K562 (cell line): ENCODE data around the gene CHRNG. TPM values are rescaled to one million over a fixed set of nuclear protein-coding genes. Genes with fewer than 3 reads are reported as not detected.

ENCODE experiments used
- ATAC-seq: fragments of 200-7000 bp; cut with Tn5 transposase; 3 replicates; pipeline ENCODE4 v1.9.1; 2020; ENCODE audit warnings: moderate library complexity
- BruUV-seq: library from RNA; stranded (reverse); fragments of 400-500 nt; replicated peaks from 2 replicates; lab custom pipeline; 2021; lab: Mats Ljungman, UMichigan
- CTCF ChIA-PET: fragments of 300-600 bp; formaldehyde crosslinking; extraction: SDS; loops from one replicate; lab custom pipeline; 2021; ENCODE audit warnings: low intra/inter-chr PET ratio; lab: Yijun Ruan, JAX
- POLR2A ChIA-PET: fragments of 300-600, 350-650 bp; sonication (Branson Sonifier 250); formaldehyde crosslinking; extraction: SDS; loops from one replicate; lab custom pipeline; 2021; ENCODE audit warnings: antibody characterized with exemption, inconsistent platforms; lab: Yijun Ruan, JAX
- DNase-seq, 4 experiments: peaks; one replicate each; pipeline versions ENCODE4 v3.0.0 to v3.0.0-alpha.2; 2011 to 2018; ENCODE audit warnings: low spot score in 3 of 4, mixed read lengths in 3 of 4; ENCODE audit errors: extremely low read depth in 1 of 4
- FAIRE-seq: peaks from 2 replicates; lab custom pipeline; 2011; peaks lifted over from hg19 to GRCh38; lab: Jason Lieb, UNC
- H2AFZ ChIP-seq: 2 replicates; pipeline ENCODE4 v1.6.0; 2011; ENCODE audit warnings: low read depth, low read length, control low read depth, inconsistent platforms
- H3K27ac ChIP-seq: fragments of 200-600 bp; 3 replicates; pipeline ENCODE4 v1.8.0; 2011; ENCODE audit warnings: low read depth, mild to moderate bottlenecking, control low read depth, inconsistent platforms, low read length, moderate library complexity, mixed read lengths; ENCODE audit errors: extremely low read depth
- H3K27me3 ChIP-seq, 2 experiments: fragments of 300-600 bp in 1 of 2; 2 replicates in 1 of 2; 3 replicates in 1 of 2; pipeline versions ENCODE4 v1.6.0 to v1.8.0; 2011; ENCODE audit warnings: inconsistent platforms in 2 of 2, low read length in 2 of 2, mild to moderate bottlenecking in 1 of 2, mixed read lengths in 1 of 2, moderate library complexity in 1 of 2; ENCODE audit not compliant: control insufficient read depth in 2 of 2, insufficient read depth in 2 of 2
- H3K36me3 ChIP-seq: fragments of 300-600 bp; 3 replicates; pipeline ENCODE4 v1.8.0; 2011; ENCODE audit warnings: mild to moderate bottlenecking, low read length, inconsistent platforms; ENCODE audit not compliant: control insufficient read depth, insufficient read depth
- H3K4me1 ChIP-seq, 2 experiments: fragments of 200-600 bp in 1 of 2; replicated peaks in 1 of 2; 2 replicates in 1 of 2; 3 replicates in 1 of 2; pipeline versions ENCODE4 v1.5.1 to v1.8.0; 2011; ENCODE audit warnings: inconsistent platforms in 2 of 2, low read length in 2 of 2, mild to moderate bottlenecking in 1 of 2, mixed read lengths in 1 of 2, moderate library complexity in 1 of 2; ENCODE audit not compliant: control insufficient read depth in 2 of 2, insufficient read depth in 2 of 2
- H3K4me2 ChIP-seq: 2 replicates; pipeline ENCODE4 v1.6.1; 2011; ENCODE audit warnings: low read length, control low read depth, inconsistent platforms, mixed read lengths; ENCODE audit not compliant: insufficient read depth
- H3K4me3 ChIP-seq: fragments of 200-600 bp; sonication (generic), shearing (Covaris generic); 2 replicates; pipeline ENCODE4 v1.5.1; 2016; ENCODE audit warnings: control low read depth, inconsistent platforms
- H3K79me2 ChIP-seq: fragments of 200-600 bp; 3 replicates; pipeline ENCODE4 v1.8.0; 2011; ENCODE audit warnings: low read length, inconsistent platforms; ENCODE audit not compliant: control insufficient read depth, insufficient read depth
- H3K9ac ChIP-seq, 2 experiments: 2 replicates each; pipeline versions ENCODE4 v1.6.0 to v1.6.1; 2011; ENCODE audit warnings: low read depth in 2 of 2, low read length in 2 of 2, control low read depth in 1 of 2, inconsistent platforms in 1 of 2, mild to moderate bottlenecking in 1 of 2, mixed read lengths in 1 of 2; ENCODE audit not compliant: insufficient read depth in 1 of 2
- H3K9me1 ChIP-seq: one replicate; pipeline ENCODE4 v1.6.0; 2011; ENCODE audit warnings: inconsistent platforms, mild to moderate bottlenecking, low read length, moderate library complexity; ENCODE audit not compliant: control insufficient read depth, insufficient read depth
- H3K9me3 ChIP-seq: replicated peaks from 2 replicates; pipeline ENCODE4 v1.5.1; 2011; ENCODE audit warnings: low read depth, low read length, inconsistent platforms; ENCODE audit not compliant: control insufficient read depth, insufficient read depth
- H4K20me1 ChIP-seq: replicated peaks from 2 replicates; pipeline ENCODE4 v1.6.1; 2011; ENCODE audit warnings: low read length, inconsistent platforms, mixed read lengths; ENCODE audit not compliant: control insufficient read depth, insufficient read depth
- CBX3 ChIP-seq, 2 experiments: IDR thresholded peaks; 1 replicate in 1 of 2; 2 replicates in 1 of 2; pipeline ENCODE4 v1.6.1; 2012; ENCODE audit warnings: inconsistent platforms in 2 of 2, low read length in 2 of 2, borderline replicate concordance in 1 of 2, control low read depth in 1 of 2
- DPF2 ChIP-seq: fragments of 450-650 bp; IDR thresholded peaks from 2 replicates; pipeline ENCODE4 v1.6.1; 2016
- PURB ChIP-seq: sonication (generic); formaldehyde crosslinking; IDR thresholded peaks from 2 replicates; pipeline ENCODE4 v1.9.0; 2021; ENCODE audit warnings: low read depth, mild to moderate bottlenecking, missing genetic modification reagents
- RBM17 ChIP-seq: fragments of 200-400 bp; formaldehyde crosslinking; IDR thresholded peaks from 2 replicates; pipeline ENCODE4 v1.6.1; 2017; ENCODE audit warnings: low read depth, mild to moderate bottlenecking, low read length, borderline replicate concordance
- SRSF3 ChIP-seq: fragments of 200-400 bp; formaldehyde crosslinking; IDR thresholded peaks from 2 replicates; pipeline ENCODE4 v1.6.1; 2016; ENCODE audit warnings: mild to moderate bottlenecking, low read length, moderate library complexity; ENCODE audit not compliant: insufficient read depth
- SRSF9 ChIP-seq: fragments of 200-400 bp; formaldehyde crosslinking; IDR thresholded peaks from 2 replicates; pipeline ENCODE4 v1.6.1; 2017; ENCODE audit warnings: low read depth, low read length, borderline replicate concordance
- TAF7 ChIP-seq: fragments of 450-650 bp; IDR thresholded peaks from 2 replicates; pipeline ENCODE4 v1.6.1; 2016; ENCODE audit warnings: missing genetic modification characterization, missing compliant biosample characterization
- U2AF2 ChIP-seq: fragments of 200-400 bp; formaldehyde crosslinking; optimal IDR thresholded peaks from 2 replicates; pipeline ENCODE3; 2017; ENCODE audit warnings: low read depth, mild to moderate bottlenecking, low read length
- XRCC4 ChIP-seq: IDR thresholded peaks from one replicate; pipeline ENCODE4 v1.6.1; 2011; ENCODE audit not compliant: insufficient read depth, insufficient read length; ENCODE audit errors: extremely low read depth
- ZEB2 ChIP-seq: fragments of 450-650 bp; IDR thresholded peaks from 2 replicates; pipeline ENCODE4 v1.6.1; 2016
- ZNF780A ChIP-seq: fragments of 250-450 bp; sonication (Bioruptor Pico); IDR thresholded peaks from 2 replicates; pipeline ENCODE4 v1.5.0; 2021; ENCODE audit warnings: mild to moderate bottlenecking
- WGBS: fragments of 100-300 bp; shearing (Covaris generic); methylation state at CpG from one replicate; pipeline ENCODE4 v1.1.6; 2016; ENCODE audit warnings: low coverage, mixed read lengths; ENCODE audit not compliant: insufficient coverage; ENCODE audit errors: missing lambda C conversion rate; 5-methylcytosine and 5-hydroxymethylcytosine counted together
- in situ Hi-C: fragments of 300-500 bp; cut with MboI; formaldehyde crosslinking; loops from 4 replicates; pipeline ENCODE4 v1.15.0; 2018; ENCODE audit warnings: inconsistent platforms, mixed read lengths
- intact Hi-C: fragments of 100-400 bp; cut with micrococcal nuclease; formaldehyde crosslinking; loops from 2 replicates; pipeline ENCODE4 v1.14.2; 2022
- polyA plus RNA-seq, 8 experiments: library from polyadenylated mRNA; depleted of rRNA in 4 of 8; stranded (reverse) in 5 of 8; unstranded in 3 of 8; fragments of >200 nt; fragmentation: Nextera tagmentation in 2 of 8; fragmentation: Illumina TruSeq in 1 of 8; extraction: Ambion mirVana in 2 of 8; extraction: Trizol in 1 of 8; gene quantifications; 2 replicates each; pipeline versions ENCODE4 v1.2.1 to v1.2.3, GENCODE V29; 2011 to 2014; ENCODE audit warnings: inconsistent platforms in 1 of 8, missing spikeins in 1 of 8
- total RNA-seq, 7 experiments: library from RNA; depleted of rRNA in 6 of 7; stranded (reverse); fragments of >200 nt in 6 of 7; fragmentation: Illumina TruSeq in 2 of 7; extraction: Trizol in 2 of 7; gene quantifications; 2 replicates each; pipeline versions ENCODE4 v1.2.1 to v1.2.3, GENCODE V29; 2011 to 2021; ENCODE audit warnings: low replicate concordance in 1 of 7
- TF ChIP-seq, protein P1 (sequence below), 2 experiments: IDR thresholded peaks in 1 of 2; conservative IDR thresholded peaks in 1 of 2; 2 replicates each; pipeline ENCODE4 v1.6.1; 2016; ENCODE audit warnings: low read depth in 2 of 2, mild to moderate bottlenecking in 1 of 2, missing compliant biosample characterization in 1 of 2, missing genetic modification characterization in 1 of 2, moderate library complexity in 1 of 2
- TF ChIP-seq, protein P2 (sequence below): sonication (generic); formaldehyde crosslinking; IDR thresholded peaks from 2 replicates; pipeline ENCODE4 v1.8.0; 2022; ENCODE audit warnings: mild to moderate bottlenecking, missing genetic modification reagents
- TF ChIP-seq, protein P3 (sequence below): fragments of 450-650 bp; formaldehyde crosslinking; IDR thresholded peaks from 2 replicates; pipeline ENCODE4 v1.4.0; 2022; ENCODE audit warnings: mild to moderate bottlenecking, moderate library complexity

The CHRNG gene
- total and polyA plus RNA-seq, 9 of the 15 experiments (the other 6 are each of a cell fraction or from before 2014, with no cell fraction given), result not detected

DNA sequence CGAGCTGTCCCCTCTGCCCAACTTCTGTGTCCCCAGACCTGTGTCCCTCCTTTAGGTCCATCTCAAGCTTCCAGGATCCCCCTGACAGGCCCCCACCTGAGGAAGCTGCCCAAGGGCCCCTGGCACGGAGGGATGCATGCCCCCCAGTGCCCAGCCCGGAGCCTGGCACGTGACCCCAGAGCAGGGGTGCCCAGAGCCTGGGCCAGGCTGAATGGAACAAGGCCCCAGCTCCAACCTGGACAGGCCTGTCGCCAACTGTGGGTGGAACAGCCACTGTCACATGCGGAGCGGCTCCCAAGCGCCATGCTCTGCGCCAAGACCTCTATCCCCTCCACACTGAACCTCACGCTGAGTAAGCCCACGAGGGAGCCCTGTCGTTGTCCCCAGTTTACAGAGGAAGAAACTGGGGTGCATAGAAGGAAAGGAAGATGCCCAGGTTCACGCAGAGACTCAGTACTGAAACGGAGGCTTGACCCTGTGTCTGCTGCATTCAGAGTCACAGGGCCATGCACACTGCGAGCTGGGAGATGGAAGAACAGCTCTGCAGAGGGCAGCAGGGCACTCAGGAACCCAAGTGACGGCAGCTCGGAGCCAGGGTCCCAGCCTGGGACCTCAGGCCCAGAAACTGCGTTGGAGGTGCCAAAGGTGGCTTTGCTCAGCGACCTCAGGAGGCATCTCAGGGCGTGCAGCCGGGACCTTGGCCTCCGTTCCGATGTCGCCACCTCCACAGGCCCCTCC, 46.4 kb upstream of the CHRNG start:
- no peaks in the 10 kb centered on the region for H3K79me2 ChIP-seq
- FAIRE-seq (no peak), ATAC-seq (no peak), DNase-seq (no peak)
- peaks cover 0 to 38% of the 10 kb centered on the region in 2 experiments; a peak in 2 of 5 replicates for H3K27me3 ChIP-seq
- no peaks in the 10 kb centered on the region for H3K9me3 ChIP-seq
- no peaks in the 10 kb centered on the region for H3K9me1 ChIP-seq
- no peak overlapping the region for H3K27ac ChIP-seq
- no TSS peak for BruUV-seq
- H3K36me3 ChIP-seq, result no peaks in the 10 kb centered on the region
- H4K20me1 ChIP-seq, result no peaks in the 10 kb centered on the region
- no peak overlapping the region for H2AFZ ChIP-seq
- 10% methylated on average over 17 of the region's 24 CpGs for whole genome bisulfite sequencing
- H3K4me1 ChIP-seq, result no peaks in the 10 kb centered on the region
- ChIA-PET CTCF (no interaction called here), POLR2A (interaction anchor here (0.6 to 1.2 kb wide), 2 partner anchors 14 to 15 kb away, joined by 3 read pairs; no protein-coding TSS in a partner anchor)
- H3K4me3 ChIP-seq, result no peak overlapping the region
- no peak overlapping the region for H3K9ac ChIP-seq
- in situ Hi-C loops (no loop called here), intact Hi-C loops (no loop called here)
- no peak overlapping the region for H3K4me2 ChIP-seq
- no peak for TF ChIP-seq SRSF3
- no peak for TF ChIP-seq DPF2
- no peak for TF ChIP-seq U2AF2
- TF ChIP-seq, protein P1, sequence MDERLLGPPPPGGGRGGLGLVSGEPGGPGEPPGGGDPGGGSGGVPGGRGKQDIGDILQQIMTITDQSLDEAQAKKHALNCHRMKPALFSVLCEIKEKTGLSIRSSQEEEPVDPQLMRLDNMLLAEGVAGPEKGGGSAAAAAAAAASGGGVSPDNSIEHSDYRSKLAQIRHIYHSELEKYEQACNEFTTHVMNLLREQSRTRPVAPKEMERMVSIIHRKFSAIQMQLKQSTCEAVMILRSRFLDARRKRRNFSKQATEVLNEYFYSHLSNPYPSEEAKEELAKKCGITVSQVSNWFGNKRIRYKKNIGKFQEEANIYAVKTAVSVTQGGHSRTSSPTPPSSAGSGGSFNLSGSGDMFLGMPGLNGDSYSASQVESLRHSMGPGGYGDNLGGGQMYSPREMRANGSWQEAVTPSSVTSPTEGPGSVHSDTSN (CRISPR knock-in tag; IDR thresholded peaks at IDR 0.05; ENCODE audit: low read depth), result no peak
- TF ChIP-seq, protein P1 (tag; conservative IDR thresholded peaks at IDR 0.05; ENCODE audit: low read depth), result no peak
- no peak for TF ChIP-seq SRSF9
- TF ChIP-seq, protein P2, sequence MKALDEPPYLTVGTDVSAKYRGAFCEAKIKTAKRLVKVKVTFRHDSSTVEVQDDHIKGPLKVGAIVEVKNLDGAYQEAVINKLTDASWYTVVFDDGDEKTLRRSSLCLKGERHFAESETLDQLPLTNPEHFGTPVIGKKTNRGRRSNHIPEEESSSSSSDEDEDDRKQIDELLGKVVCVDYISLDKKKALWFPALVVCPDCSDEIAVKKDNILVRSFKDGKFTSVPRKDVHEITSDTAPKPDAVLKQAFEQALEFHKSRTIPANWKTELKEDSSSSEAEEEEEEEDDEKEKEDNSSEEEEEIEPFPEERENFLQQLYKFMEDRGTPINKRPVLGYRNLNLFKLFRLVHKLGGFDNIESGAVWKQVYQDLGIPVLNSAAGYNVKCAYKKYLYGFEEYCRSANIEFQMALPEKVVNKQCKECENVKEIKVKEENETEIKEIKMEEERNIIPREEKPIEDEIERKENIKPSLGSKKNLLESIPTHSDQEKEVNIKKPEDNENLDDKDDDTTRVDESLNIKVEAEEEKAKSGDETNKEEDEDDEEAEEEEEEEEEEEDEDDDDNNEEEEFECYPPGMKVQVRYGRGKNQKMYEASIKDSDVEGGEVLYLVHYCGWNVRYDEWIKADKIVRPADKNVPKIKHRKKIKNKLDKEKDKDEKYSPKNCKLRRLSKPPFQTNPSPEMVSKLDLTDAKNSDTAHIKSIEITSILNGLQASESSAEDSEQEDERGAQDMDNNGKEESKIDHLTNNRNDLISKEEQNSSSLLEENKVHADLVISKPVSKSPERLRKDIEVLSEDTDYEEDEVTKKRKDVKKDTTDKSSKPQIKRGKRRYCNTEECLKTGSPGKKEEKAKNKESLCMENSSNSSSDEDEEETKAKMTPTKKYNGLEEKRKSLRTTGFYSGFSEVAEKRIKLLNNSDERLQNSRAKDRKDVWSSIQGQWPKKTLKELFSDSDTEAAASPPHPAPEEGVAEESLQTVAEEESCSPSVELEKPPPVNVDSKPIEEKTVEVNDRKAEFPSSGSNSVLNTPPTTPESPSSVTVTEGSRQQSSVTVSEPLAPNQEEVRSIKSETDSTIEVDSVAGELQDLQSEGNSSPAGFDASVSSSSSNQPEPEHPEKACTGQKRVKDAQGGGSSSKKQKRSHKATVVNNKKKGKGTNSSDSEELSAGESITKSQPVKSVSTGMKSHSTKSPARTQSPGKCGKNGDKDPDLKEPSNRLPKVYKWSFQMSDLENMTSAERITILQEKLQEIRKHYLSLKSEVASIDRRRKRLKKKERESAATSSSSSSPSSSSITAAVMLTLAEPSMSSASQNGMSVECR (CRISPR knock-in tag), result no peak
- TF ChIP-seq, protein P3, sequence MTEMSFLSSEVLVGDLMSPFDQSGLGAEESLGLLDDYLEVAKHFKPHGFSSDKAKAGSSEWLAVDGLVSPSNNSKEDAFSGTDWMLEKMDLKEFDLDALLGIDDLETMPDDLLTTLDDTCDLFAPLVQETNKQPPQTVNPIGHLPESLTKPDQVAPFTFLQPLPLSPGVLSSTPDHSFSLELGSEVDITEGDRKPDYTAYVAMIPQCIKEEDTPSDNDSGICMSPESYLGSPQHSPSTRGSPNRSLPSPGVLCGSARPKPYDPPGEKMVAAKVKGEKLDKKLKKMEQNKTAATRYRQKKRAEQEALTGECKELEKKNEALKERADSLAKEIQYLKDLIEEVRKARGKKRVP (CRISPR knock-in tag), result no peak
- no peak for TF ChIP-seq PURB (CRISPR knock-in tag)
- no peak for TF ChIP-seq TAF7 (tag)
- no peak for TF ChIP-seq CBX3 (IDR thresholded peaks at IDR 0.05; ENCODE audit: borderline replicate concordance in 1 of 2, low read length in 2 of 2)
- no peak for TF ChIP-seq RBM17
- TF ChIP-seq ZEB2, result no peak
- TF ChIP-seq ZNF780A (CRISPR knock-in tag), result no peak
- no peak for TF ChIP-seq XRCC4
